ENCODE data around the gene KRT26.
"Not testable (repeated sequence)": the region's sequence is repeated elsewhere in the genome, so short reads cannot be mapped to it uniquely, and the experiment has no call there.

KRT26 gene

GRCh38 chr17:40794466-40794865, 22.5 kb upstream of the KRT26 start:
- DNase-seq: no peak

DNA sequence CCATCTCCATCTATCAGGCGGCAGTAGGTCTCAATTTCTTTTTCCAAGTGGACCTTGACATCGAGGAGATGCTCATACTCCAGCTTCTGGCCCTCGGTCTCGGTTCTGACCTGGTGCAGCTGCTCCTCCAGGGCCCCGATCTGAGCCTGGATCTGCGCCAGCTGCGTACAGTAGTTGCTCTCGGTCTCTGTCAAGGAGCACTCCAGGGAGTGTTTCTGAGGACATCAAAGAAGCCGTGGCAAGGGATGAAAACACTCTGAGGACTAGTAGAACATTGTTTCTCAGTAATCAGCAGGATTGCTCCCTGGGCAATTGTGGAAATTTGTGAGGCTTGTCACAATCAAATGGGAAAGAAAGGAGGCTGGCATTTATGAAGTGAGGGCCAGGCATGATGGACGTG, 21.8 kb upstream of the KRT26 start:
- no peak for DNase-seq

- DNase-seq: no peak
Observed at GRCh38 chr17:40791787-40792436, 19.9 kb upstream of the KRT26 start.

DNA sequence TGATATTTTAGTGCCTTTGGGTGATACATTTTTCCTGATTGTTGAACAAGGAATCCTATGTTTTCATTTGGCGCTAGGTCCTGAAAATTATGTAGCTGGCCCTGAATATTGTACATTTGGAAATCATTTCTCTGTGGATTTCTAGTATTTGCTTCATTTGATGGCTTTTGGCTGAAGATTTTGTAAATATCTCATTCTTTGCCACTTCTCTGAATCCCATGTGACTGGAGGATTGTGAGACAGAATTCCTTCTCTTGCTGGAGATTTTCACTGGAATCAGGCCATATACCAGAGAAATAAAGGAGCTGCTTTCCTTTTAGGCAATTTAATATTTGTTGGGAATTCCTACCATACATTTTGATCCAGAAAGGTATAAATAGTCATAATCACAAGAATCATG, 19.1 kb upstream of the KRT26 start:
- DNase-seq: no peak

GRCh38 chr17:40782450-40782849, 10.4 kb upstream of the KRT26 start, which contains the start of gene KRT27:
KRT27 (minus strand) TSS chr17:40782550; CDS start chr17:40782493, 57 bp downstream.
- DNase-seq: no peak

DNA sequence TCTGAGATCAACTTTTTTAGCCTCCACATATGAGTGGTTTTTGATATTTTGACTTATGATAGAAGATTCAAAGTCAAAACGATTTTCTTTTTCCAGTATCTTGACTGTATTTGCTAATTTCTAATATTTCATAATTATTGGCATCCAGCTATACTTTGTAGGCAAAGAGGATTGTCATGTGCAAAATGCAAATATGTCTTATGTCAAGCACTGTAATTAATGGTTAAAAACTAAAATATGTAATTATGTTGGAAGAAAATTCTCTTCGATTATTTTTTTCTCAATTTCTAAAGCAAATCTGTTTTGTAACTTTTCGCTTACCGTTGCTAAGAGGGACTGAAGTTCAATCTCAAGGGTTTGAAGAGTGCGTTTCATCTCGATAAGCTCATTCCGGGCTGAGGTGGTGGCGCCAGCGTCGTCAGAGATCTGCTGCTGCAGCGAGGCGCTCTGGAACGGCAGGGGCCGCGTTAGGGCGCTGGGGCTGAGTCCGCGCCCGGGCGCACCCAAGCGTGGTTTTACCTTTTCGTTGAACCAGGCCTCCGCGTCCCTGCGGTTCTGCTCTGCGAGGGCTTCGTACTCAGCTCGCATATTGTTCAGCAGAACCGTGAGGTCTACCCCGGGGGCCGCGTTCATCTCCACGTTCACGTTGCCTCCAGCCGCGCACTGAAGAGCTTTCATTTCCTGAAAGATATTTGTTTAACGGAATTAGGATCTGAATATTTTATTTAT, 7.3 kb upstream of the KRT26 start:
- DNase-seq: peak in 1 of 2 experiments; percentile 14

- DNase-seq: no peak
Observed at GRCh38 chr17:40778461-40778860, 6.5 kb upstream of the KRT26 start.

DNA sequence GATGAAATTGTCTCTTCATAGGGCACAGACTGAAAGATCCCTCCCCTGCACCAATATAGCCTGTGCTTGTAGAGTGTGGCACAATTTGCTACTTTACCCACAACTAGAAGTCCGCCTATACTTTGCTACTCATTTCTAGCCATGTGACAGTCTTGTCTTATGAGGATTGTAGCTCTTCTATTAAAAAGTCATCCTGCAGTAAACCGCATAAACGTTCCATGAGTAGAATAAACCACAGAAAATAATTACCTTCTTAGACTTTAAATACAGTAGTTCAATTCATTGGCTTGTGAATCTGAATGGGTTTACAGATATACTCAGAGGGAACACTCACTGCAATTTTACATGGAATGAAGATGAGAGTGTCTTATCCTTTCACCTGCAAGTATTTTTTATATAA, 6.0 kb upstream of the KRT26 start:
- no peak for DNase-seq

GRCh38 chr17:40777459-40777858, 5.5 kb upstream of the KRT26 start:
- DNase-seq: no peak

DNA sequence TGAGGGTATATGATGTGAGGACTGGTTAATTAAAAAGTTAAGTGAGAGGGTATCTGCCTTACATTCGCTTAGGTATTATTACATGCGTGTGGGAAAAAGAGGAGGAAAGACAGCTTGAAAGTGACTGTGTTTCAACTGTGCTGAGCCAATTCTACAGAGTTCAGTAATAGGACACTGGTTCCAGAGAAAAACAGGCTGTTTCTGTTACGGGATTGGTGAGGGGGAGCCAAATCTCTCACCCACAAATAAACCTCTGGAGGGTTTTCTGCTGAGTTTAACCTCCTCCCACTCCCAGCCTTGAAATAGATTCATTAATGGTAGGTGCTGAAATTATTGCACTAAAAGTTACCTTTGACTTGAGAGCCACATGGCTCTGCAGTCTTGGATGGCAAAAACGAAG, 3.9 kb upstream of the KRT26 start:
- no peak for DNase-seq

GRCh38 chr17:40765657-40766056, 6.3 kb downstream of the KRT26 start:
- DNase-seq: no peak

DNA sequence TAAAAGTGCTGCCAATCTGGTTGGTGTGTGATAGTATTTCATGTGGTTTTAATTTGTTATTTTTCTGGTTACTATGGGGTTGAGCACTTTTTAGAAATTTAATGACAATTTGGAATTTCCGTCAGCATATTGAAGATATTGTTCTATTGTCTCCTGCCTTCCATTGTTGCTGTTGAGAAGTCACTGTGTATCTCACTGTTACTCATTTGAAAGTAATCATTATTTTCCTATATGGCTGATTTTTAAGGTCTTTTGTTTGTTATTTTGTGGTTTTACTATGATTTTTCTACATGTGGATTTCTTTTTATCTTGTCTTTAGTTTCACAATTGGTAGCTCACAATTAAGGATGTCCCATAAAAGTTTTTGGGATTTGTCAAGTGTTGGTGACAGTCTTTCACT, 8.2 kb downstream of the KRT26 start:
- DNase-seq: no peak

DNA sequence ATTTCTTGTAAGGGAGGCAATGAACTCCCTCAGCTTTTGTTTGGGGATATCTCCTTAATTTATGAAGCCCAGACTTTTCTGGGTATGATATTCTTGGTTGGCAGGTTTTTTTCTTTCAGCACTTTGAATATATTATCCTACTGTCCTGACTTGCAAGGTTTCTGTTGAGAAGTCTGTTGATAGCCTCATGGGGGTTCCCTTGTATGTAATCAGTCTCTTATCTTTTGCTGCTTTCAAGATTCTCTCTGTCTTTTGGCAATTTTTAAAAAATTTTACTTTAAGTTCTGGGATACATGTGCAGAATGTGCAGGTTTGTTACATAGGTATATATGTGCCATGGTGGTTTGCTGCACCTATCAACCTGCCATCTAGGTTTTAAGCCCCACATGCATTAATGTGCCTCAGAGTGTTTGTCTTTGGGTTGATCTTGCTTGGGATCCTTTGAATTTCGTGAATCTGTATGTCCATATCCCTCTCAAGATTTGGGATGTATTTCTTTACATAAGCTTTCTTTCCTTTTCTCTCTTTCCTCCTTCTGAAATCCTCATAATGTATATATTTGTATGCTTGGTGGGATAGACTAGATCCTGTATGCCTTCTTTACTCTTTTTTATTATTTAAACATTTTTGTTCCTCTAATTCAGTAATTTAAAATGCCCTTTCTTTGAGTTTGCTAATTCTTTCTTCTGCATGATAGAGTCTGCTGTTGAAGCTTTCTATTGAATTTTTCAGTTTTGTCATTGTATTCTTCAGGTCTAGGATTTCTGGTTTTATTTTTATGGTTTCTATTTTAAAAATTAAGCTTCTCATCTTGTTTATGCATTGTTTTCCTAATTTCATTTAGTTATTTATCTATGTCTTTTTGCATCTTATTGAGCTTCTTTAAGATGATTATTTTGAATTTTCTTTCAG, 11.6 kb downstream of the KRT26 start:
- DNase-seq: no peak

DNA sequence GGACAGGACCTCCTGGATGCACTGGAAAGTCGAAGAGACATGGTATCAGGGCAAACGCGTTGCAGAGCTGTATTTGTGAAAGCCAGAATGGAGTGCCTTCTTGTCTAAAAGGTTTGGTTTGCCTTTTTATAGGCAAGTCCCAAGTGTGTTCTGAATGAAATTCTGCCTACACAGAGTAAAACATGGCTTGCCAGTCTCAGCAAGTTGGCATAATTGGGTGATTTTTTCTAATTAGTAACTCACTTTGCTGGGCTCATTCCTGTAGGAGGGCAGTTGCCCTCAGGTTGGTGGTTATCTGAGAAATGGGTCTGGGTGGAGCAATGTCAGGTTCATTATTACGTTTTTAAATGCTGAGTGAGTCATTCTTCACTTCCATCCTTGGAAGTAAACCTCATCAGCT, 16.8 kb downstream of the KRT26 start, which contains the start of gene KRT25:
KRT25 (minus strand) TSS at position 101 of the 400 bp plus-strand sequence; CDS start at position 41, 60 bp downstream.
- DNase-seq: no peak

GRCh38 chr17:40753804-40754203, 18.2 kb downstream of the KRT26 start:
- no peak for DNase-seq

GRCh38 chr17:40751065-40751464, 20.9 kb downstream of the KRT26 start:
- DNase-seq: no peak

GRCh38 chr17:40750391-40750790, 21.6 kb downstream of the KRT26 start:
- DNase-seq: no peak

- DNase-seq: not testable (repeated sequence)
Observed at GRCh38 chr17:40748666-40749065, 23.3 kb downstream of the KRT26 start.

DNA sequence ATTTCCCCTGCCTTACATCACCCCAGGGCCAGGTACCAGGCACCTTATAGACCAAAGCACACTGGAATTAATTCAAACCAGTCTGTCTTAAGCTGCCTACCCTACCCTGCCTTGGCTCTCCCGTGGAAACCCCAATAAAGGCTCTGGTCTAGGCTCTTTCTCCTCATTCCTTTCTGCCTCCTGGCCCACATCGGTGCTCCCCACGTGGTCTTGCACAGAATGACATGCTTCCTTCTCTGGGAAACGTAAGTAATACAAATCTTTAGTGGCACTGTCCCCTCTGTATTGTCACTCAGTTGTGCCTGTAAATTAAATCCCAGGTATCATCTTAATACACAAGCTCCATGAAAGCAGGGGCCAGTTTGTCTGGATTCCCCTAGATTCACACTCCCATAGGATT, 33.4 kb downstream of the KRT26 start:
- DNase-seq: no peak

DNA sequence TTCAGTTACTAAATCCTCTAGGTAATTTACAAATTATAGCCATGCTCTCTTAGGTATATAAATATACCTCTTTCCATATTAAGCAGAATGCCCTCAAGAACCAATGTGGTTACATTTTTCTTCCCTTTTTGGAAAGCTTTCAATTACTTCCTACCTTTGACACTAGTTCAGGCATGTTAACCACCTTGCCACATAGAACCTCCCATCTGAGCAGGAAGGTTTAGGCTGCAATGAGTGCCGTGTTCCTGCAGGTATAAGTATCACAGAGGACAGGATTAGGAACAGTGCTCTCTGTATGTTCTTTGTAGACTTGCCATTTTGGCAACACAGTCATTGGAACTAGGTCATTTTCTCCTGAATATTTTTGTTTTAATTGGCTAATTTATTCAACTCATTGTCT, 37.0 kb downstream of the KRT26 start:
- no peak for DNase-seq

- DNase-seq: no peak
Observed at GRCh38 chr17:40734018-40734417, 38.0 kb downstream of the KRT26 start.

GRCh38 chr17:40730970-40731369, 41.0 kb downstream of the KRT26 start:
- no peak for DNase-seq

- DNase-seq: no peak
Observed at GRCh38 chr17:40727447-40728231, 44.4 kb downstream of the KRT26 start.
